ENCODE measurements around the gene MSI2. TPM values are rescaled to one million over a fixed set of nuclear protein-coding genes. Genes with fewer than 3 reads are reported as not detected.

Gene MSI2
- total and polyA plus RNA-seq, 2 donors (not counting 3 experiments of a cell fraction or from before 2014, with no cell fraction given): 20.9 to 59.3 TPM

- FAIRE-seq (no peak), DNase-seq (ENCODE audit: low read depth, low spot score) (no peak)
- H3K9ac ChIP-seq (replicated peaks; ENCODE audit: extremely low read depth, insufficient read depth, low read length): no peak overlapping the region
- H3K4me3 ChIP-seq (replicated peaks in 1 of 3; ENCODE audit: insufficient read depth in 1 of 3, low read depth in 1 of 3, low read length in 3 of 3): no peak overlapping the region
- H3K27me3 ChIP-seq (ENCODE audit: control insufficient read depth in 2 of 2, insufficient read depth in 2 of 2, low read length in 2 of 2): no peaks in the 10 kb centered on the region
- no peak overlapping the region for H3K27ac ChIP-seq (ENCODE audit: insufficient read depth, low read depth, low read length)
- no peaks in the 10 kb centered on the region for H3K4me1 ChIP-seq (ENCODE audit: control insufficient read depth, extremely low read depth, insufficient read depth, low read length)
- ChIA-PET POLR2A (no interaction called here), CTCF (no interaction called here)
- no TSS peak for BruUV-seq (replicated peaks)
- TF ChIP-seq POLR2AphosphoS5 (IDR thresholded peaks at IDR 0.05; ENCODE audit: insufficient read depth, low read depth, low read length): no peak
- H3K9me3 ChIP-seq (replicated peaks; ENCODE audit: control insufficient read depth, insufficient read depth, low read length): no peaks in the 10 kb centered on the region
- dilution Hi-C loops (cut with MboI; ENCODE audit: extremely low pct_ligation_motif_present, low sequenced_read_pairs) (no loop called here), intact Hi-C loops (cut with micrococcal nuclease) (no loop called here)
- no peak overlapping the region for H2AFZ ChIP-seq (ENCODE audit: low read depth, low read length)
- H3K4me2 ChIP-seq (ENCODE audit: insufficient read depth, low read length): no peak overlapping the region
- no peaks in the 10 kb centered on the region for H3K79me2 ChIP-seq (ENCODE audit: control insufficient read depth, insufficient read depth, low read length)
- H3K36me3 ChIP-seq (ENCODE audit: control insufficient read depth in 2 of 2, extremely low read depth in 1 of 2, insufficient read depth in 2 of 2, low read length in 2 of 2): no peaks in the 10 kb centered on the region
- no peaks in the 10 kb centered on the region for H4K20me1 ChIP-seq (replicated peaks; ENCODE audit: control insufficient read depth, extremely low read depth, insufficient read depth, low read length)
- no peaks in the 10 kb centered on the region for H3K9me1 ChIP-seq (replicated peaks; ENCODE audit: control insufficient read depth, extremely low read depth, insufficient read depth, low read length)
Observed at GRCh38 chr17:57699751-57700219, 443.5 kb downstream of the MSI2 start.

GRCh38 chr17:57701124-57701523, 444.8 kb downstream of the MSI2 start:
- no TSS peak for BruUV-seq (replicated peaks)

More at GRCh38 chr17:57701124-57701523, 444.8 kb downstream of the MSI2 start:
- H3K4me2 ChIP-seq (ENCODE audit: insufficient read depth, low read length): no peak overlapping the region
- H3K9me1 ChIP-seq (replicated peaks; ENCODE audit: control insufficient read depth, extremely low read depth, insufficient read depth, low read length): no peaks in the 10 kb centered on the region
- dilution Hi-C loops (cut with MboI; ENCODE audit: extremely low pct_ligation_motif_present, low sequenced_read_pairs) (no loop called here), intact Hi-C loops (cut with micrococcal nuclease) (no loop called here)
- no peak overlapping the region for H3K4me3 ChIP-seq (replicated peaks in 1 of 3; ENCODE audit: insufficient read depth in 1 of 3, low read depth in 1 of 3, low read length in 3 of 3)
- peaks cover 0 to 3% of the 10 kb centered on the region in 2 experiments for H3K27me3 ChIP-seq (ENCODE audit: control insufficient read depth in 2 of 2, insufficient read depth in 2 of 2, low read length in 2 of 2)
- no peaks in the 10 kb centered on the region for H3K79me2 ChIP-seq (ENCODE audit: control insufficient read depth, insufficient read depth, low read length)
- no peak for TF ChIP-seq MAX (IDR thresholded peaks at IDR 0.05; ENCODE audit: insufficient read depth, insufficient read length)
- no peak for TF ChIP-seq POLR2A (IDR thresholded peaks at IDR 0.05; ENCODE audit: low read depth, low read length)
- no peak for TF ChIP-seq POLR2AphosphoS5 (IDR thresholded peaks at IDR 0.05; ENCODE audit: insufficient read depth, low read depth, low read length)
- no peak for TF ChIP-seq FOS (IDR thresholded peaks at IDR 0.05; ENCODE audit: borderline replicate concordance, insufficient read depth, low read length)
- TF ChIP-seq GATA2 (IDR thresholded peaks at IDR 0.05; ENCODE audit: insufficient read depth, insufficient read length, low read depth, low read length): no peak
- TF ChIP-seq CTCF (IDR thresholded peaks at IDR 0.05; ENCODE audit: extremely low read depth in 1 of 2, insufficient read depth in 1 of 2, low read depth in 1 of 2, low read length in 2 of 2): no peak
- TF ChIP-seq EZH2 (IDR thresholded peaks at IDR 0.05; ENCODE audit: borderline replicate concordance, low read depth, low read length, severe bottlenecking): no peak
- TF ChIP-seq MYC (IDR thresholded peaks at IDR 0.05; ENCODE audit: low read depth, low read length): no peak
- no peak for TF ChIP-seq JUN (IDR thresholded peaks at IDR 0.05; ENCODE audit: borderline replicate concordance, insufficient read depth, insufficient read length, low read depth)
- H3K4me1 ChIP-seq (ENCODE audit: control insufficient read depth, extremely low read depth, insufficient read depth, low read length): no peaks in the 10 kb centered on the region
- DNase-seq (ENCODE audit: low read depth, low spot score) (no peak), FAIRE-seq (no peak)
- CTCF ChIA-PET: interaction anchor here (0.6 to 1.4 kb wide), 2 partner anchors 82 to 869 kb away, joined by 3 to 4 read pairs; no protein-coding TSS in a partner anchor
- POLR2A ChIA-PET: no interaction called here
- H3K9ac ChIP-seq (replicated peaks; ENCODE audit: extremely low read depth, insufficient read depth, low read length): no peak overlapping the region
- no peak overlapping the region for H3K27ac ChIP-seq (ENCODE audit: insufficient read depth, low read depth, low read length)
- H4K20me1 ChIP-seq (replicated peaks; ENCODE audit: control insufficient read depth, extremely low read depth, insufficient read depth, low read length): no peaks in the 10 kb centered on the region
- H2AFZ ChIP-seq (ENCODE audit: low read depth, low read length): no peak overlapping the region
- no peaks in the 10 kb centered on the region for H3K9me3 ChIP-seq (replicated peaks; ENCODE audit: control insufficient read depth, insufficient read depth, low read length)
- H3K36me3 ChIP-seq (ENCODE audit: control insufficient read depth in 2 of 2, extremely low read depth in 1 of 2, insufficient read depth in 2 of 2, low read length in 2 of 2): no peaks in the 10 kb centered on the region

Data from endothelial cell of umbilical vein (primary cell).